ENCODE data around the gene PACS1. TPM values are rescaled to one million over a fixed set of nuclear protein-coding genes. Genes with fewer than 3 reads are reported as not detected.

Gene PACS1
- total RNA-seq, 3 donors from 2014 or later: 14.4 to 44.9 (median 18.9) TPM

DNA sequence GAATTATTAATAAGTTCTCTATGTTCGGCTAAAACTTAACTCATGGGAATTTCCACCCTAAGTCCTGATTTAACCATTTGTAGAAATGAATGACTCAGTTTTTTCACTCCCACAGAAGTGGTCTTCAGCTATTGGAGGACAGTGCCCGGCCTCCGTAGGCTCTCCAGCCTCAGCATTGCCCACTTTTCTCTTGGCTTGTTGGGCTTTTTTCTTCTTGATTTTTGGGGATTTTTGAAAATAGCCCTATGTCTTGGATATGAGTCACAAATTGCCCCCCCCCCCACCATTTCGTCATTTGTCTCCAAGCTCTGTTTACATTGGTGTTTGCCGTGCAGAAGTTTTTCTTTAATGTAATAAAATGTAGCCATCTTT is 66.7 kb downstream of the PACS1 start:
- Histone ChIP-seq H3K9me3 (no peaks in the 10 kb centered on the region), H3K4me1 (ENCODE audit: low read depth) (peaks cover 4% of the 10 kb centered on the region), H3K36me3 (ENCODE audit: low read depth) (no peaks in the 10 kb centered on the region), H3K4me3 (no peak overlapping the region)
- ATAC-seq (no peak), DNase-seq (no peak)
- intact Hi-C loops (cut with DNase I, micrococcal nuclease): no loop called here
- TF ChIP-seq CTCF (IDR thresholded peaks at IDR 0.05): no peak

DNA sequence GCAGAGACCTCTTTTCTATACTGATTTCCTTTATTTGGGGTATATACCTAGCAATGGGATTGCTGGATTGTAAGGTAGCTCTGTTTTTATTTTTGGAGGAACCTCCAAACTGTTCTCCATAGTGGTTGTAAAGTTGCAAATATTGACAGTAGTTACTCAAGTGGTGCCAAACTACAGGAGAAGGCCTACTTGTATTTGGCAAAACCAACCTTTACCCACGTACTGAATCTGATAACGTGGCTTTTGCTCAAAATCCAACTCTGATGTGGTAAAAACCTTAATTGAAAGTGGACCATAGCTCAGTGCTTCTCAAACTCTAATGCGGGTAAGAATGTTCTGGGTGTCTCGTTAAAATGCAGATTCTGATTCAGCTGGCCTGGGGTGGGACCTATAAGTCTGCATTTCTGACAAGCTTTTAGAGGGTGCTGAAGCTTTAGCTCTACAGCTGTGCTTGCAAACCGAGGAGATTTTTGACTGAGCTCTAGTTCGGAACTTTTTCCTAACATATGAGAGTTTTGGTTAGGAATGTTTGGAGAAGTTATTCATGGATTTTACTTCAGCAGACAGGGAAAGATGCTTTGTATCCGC is 69.8 kb downstream of the PACS1 start:
- Histone ChIP-seq H3K4me1 (ENCODE audit: low read depth) (peaks cover 4% of the 10 kb centered on the region), H3K4me3 (no peak overlapping the region), H3K9me3 (no peaks in the 10 kb centered on the region), H3K36me3 (ENCODE audit: low read depth) (no peaks in the 10 kb centered on the region)
- no peak for TF ChIP-seq CTCF (IDR thresholded peaks at IDR 0.05)
- intact Hi-C loops (cut with DNase I, micrococcal nuclease): no loop called here
- ATAC-seq (no peak), DNase-seq (no peak)

DNA sequence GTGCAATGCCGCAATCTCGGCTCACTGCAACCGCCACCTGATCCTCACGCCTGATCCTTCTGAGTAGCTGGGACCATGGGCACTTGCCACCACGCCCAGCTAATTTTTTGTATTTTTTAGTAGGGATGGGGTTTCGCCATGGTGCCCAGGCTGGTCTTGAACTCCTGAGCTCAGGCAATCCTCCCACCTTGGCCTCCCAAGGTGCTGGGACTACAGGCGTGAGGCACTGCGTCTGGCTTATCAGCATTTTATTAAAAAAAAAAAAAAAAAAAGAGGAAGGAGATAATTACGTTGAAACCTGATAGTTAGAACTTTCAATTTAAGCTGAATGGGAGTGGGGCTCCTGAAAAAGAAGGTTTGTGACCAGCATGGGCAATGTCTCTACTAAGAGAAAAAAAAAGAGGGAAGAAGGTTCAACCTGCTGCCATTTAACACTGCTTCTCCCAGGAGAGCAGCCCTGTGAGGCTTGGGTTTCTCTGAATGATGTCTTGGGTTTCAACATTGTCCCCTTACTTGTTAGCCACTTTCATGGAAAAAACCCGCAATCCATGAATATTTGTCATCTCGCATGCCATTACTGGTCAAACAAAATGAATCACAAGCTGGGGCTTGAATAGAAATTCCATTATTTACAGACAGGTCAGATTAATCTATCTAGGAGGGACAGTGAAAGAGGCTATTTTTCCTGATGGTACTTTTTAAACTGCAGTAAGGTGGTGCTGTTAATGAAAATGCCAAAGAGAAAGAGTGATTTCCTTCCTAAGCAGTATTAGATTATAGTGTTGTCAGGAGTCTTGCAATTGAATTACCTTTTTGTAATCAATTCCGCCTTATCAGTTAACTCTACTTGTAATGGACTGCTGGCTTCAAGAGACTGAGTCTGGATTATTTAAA is 72.5 kb downstream of the PACS1 start:
- no peaks in the 10 kb centered on the region for H3K9me3 ChIP-seq
- no peaks in the 10 kb centered on the region for H3K4me1 ChIP-seq (ENCODE audit: low read depth)
- intact Hi-C loops (cut with DNase I, micrococcal nuclease): no loop called here
- no peak overlapping the region for H3K4me3 ChIP-seq
- TF ChIP-seq CTCF (IDR thresholded peaks at IDR 0.05): no peak
- ATAC-seq (no peak), DNase-seq (no peak)
- H3K36me3 ChIP-seq (ENCODE audit: low read depth): no peaks in the 10 kb centered on the region

- Histone ChIP-seq H3K4me1 (ENCODE audit: low read depth) (no peaks in the 10 kb centered on the region), H3K36me3 (ENCODE audit: low read depth) (no peaks in the 10 kb centered on the region), H3K4me3 (no peak overlapping the region), H3K9me3 (no peaks in the 10 kb centered on the region)
- TF ChIP-seq CTCF (IDR thresholded peaks at IDR 0.05): no peak
- DNase-seq (no peak), ATAC-seq (no peak)
- intact Hi-C loops (cut with DNase I, micrococcal nuclease): no loop called here
Measured at GRCh38 chr11:66143264-66143566, 73.1 kb downstream of the PACS1 start.

- Histone ChIP-seq H3K36me3 (ENCODE audit: low read depth) (no peaks in the 10 kb centered on the region), H3K4me3 (no peak overlapping the region), H3K4me1 (ENCODE audit: low read depth) (no peaks in the 10 kb centered on the region), H3K9me3 (no peaks in the 10 kb centered on the region)
- no peak for TF ChIP-seq CTCF (IDR thresholded peaks at IDR 0.05)
- ATAC-seq (no peak), DNase-seq (no peak)
- intact Hi-C loops (cut with DNase I, micrococcal nuclease): no loop called here
Measured at GRCh38 chr11:66143996-66144678, 74.1 kb downstream of the PACS1 start.

All from mucosa of descending colon (tissue), 3 donors.